GM18502 (cell line): ENCODE measurements around the gene TNNI3K.

Source experiments
- ATAC-seq: cut with Tn5 transposase; IDR thresholded peaks from one replicate; pipeline ENCODE4 v1.9.1; 2021; ENCODE audit warnings: mild to moderate bottlenecking; ENCODE audit not compliant: unreplicated experiment, poor library complexity

The TNNI3K gene

GRCh38 chr1:74429580-74429979 is 194.4 kb downstream of the TNNI3K start:
- no peak for ATAC-seq

GRCh38 chr1:74430342-74430934 is 195.3 kb downstream of the TNNI3K start:
- no peak for ATAC-seq

- ATAC-seq = no peak
Observed at GRCh38 chr1:74431531-74431930, 196.3 kb downstream of the TNNI3K start.

DNA sequence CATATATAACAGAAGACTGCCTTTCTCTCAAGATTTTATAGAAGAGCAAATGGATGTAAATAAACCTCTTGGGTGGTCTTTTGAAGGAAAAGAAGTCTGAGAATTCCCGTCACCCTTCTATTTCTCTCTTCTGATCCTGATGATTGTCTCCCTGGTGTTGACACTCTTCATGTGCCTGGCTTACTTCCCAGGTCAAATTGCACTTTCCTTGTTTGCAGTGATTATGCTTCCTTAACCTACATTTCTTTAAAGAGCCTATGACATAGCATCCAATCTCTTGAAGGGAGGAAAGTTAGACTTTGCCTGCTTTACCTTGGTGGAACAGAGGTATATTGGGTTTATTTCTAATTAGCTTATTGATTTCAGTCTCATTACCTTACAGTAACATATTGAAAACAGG is 197.1 kb downstream of the TNNI3K start:
- ATAC-seq = no peak

- no peak for ATAC-seq
Observed at GRCh38 chr1:74434321-74434720, 199.1 kb downstream of the TNNI3K start.

GRCh38 chr1:74436078-74436477 is 200.9 kb downstream of the TNNI3K start:
- ATAC-seq = no peak

DNA sequence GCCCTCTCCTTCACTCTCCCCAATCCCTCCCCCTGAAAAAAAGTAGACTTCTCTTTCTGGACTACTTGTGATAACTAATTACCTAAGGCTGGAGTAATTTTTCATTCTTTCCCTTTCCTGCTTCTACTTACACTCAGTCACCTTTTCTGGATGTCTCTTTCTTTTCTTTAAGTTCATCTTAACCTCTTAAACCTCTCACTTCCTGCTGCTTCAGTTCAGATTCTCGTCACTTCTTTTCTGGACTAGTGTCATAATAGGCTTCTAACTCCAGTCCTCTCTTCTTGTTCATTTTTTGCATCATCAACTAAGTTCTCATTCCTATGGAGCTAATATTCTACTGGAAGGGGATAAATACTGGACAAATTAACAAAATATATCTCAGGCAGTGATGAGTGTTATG is 201.8 kb downstream of the TNNI3K start:
- no peak for ATAC-seq

GRCh38 chr1:74452035-74452434 is 216.8 kb downstream of the TNNI3K start:
- no peak for ATAC-seq

DNA sequence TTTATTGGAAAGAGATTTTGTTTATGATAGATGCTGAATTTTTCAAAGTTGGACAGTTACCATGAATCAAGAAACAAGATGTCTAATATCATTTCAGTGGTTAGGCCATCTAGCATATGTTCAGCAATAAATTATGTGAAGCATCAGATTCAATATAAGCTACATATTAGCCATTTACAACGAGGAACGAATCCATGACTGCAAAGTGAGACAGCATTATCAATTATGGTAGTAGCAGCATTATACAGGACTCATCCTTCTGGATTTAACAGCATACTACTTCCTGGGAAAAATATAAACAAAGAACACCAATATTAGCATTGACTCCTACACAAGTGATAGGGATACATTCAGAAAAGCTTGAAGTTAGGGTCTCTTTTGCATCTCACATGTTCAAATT is 218.1 kb downstream of the TNNI3K start:
- no peak for ATAC-seq

DNA sequence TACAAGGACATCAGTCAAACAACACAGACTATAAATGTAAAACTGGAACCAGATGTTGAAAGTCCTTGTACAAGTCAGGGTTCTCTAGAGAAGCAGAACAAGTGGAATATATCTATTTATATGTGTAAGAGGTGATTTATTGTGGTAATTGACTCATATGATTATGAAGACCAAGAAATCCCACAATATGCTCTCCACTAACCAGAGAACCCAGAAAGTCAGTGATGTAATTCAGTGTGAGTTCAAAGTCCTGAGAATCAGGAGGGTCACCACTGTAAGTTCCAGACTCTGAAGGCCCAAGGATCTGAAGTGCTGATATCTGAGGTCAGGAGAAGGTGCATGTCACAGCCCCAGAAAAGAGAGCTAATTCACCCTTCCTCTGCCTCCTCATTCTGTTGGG is 220.2 kb downstream of the TNNI3K start:
- ATAC-seq = no peak

- ATAC-seq = no peak
Observed at GRCh38 chr1:74457253-74457652, 222.1 kb downstream of the TNNI3K start.

DNA sequence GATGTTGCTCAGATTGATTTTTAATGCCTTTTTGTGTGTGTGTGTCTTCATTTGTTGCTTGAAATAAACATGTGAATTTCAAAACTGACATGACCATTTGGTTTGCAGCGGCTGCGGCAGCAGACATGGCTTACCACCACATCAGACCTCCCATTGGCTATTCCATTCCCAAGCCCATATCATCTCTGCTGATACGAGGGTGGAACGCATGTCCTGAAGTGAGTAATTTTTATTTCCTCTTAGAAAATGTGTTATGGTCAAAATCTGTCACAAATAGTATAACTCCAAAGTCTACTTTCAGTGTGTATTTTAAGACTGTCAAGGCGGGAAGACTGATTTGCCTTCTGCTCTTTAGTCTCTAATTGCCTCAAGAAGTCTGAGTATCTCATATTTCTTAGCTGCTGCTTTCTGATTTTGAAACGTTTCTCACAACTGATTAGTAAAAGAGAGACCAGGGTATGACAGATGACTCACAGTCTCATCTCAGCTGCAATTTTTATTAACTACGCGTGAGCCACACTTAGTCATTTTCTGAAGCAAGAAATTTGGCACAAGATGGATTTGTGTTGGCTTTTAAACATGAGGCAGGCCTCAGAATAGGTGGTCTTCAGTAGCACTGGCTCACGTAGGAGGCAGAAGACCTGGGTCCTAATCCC is 228.3 kb downstream of the TNNI3K start:
- peak; percentile 80 for ATAC-seq

DNA sequence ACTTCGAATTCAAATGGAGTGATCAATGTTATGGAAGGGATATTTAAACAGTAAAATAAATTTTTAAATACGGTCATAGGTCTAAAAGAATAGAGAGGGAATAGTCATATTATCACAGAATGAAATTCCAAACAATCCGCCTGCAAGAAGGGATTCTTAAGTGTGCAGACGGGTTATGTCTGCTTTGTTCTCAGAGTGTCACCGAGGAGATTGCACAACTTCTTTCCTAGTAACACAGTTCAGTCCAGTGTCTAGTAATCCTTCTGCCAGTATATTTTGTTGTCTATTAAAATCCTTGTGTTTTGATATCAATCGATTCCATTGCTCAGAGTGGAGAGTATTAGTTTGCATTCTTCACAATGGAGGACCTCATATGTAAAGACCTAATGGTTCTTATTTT is 228.8 kb downstream of the TNNI3K start:
- ATAC-seq = no peak

DNA sequence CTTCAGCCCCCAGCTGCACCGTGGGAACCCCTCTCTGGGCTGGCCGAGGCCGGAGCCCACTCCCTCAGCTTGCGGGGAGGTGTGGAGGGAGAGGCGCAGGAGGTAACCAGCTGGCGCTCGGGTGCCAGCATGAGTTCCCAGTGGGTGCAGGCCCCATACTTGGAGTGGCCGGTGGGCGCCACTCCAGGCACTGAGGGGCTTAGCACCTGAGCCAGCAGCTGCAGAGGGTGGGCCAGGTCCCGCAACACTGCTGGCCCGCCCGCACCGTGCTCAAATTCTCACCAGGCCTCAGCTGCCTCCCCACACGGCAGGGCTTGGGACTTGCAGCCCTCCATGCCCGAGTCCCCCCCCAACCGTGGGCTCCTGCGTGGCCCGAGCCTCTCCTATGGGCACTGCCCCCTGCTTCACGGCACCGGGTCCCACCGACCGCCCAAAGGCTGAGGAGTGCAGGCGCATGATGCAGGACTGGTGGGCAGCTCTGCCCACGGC is 230.1 kb downstream of the TNNI3K start:
- ATAC-seq = no peak

- ATAC-seq = no peak
Observed at GRCh38 chr1:74467786-74468377, 232.7 kb downstream of the TNNI3K start.

- ATAC-seq = peak; percentile 64
Observed at GRCh38 chr1:74468982-74469603, 233.9 kb downstream of the TNNI3K start.

DNA sequence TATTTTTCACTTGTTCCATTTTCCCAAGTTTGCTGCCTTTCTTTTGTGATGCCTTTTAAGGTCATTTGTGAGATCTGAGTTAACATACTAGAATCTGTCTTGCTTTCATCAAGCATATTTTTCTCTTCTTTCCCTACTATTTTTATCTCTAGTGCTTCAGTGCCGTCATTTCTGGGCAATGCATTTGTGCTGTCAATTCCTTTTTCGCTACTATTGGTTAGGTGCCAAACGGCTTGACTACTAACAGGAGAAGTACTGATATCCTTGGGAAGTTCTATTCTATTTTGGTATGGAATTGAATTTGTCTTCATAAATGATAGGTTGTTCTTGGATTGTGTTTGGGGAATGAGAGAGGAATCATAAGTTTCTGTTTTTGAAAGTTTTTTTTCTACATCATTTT is 235.1 kb downstream of the TNNI3K start:
- ATAC-seq = no peak

- no peak for ATAC-seq
Observed at GRCh38 chr1:74470936-74471335, 235.7 kb downstream of the TNNI3K start.

DNA sequence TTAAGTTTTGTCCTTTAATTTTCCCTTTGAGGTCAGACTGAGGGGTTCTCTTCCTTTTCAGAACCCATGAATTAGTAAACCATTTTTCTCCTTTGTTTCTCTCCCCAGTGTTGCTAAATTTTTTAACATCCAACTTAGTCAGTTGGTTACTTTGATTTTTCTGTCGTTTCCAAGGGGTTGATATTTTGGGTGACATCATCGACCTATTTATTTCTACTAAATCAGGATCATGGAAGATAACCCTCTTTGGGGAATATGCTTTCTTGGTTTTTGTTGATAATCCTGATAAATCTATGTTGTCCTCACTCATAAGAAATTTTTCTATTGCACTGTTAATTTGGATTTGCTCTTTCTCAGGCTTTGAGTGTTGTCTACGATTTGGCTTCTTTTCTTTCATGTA is 236.3 kb downstream of the TNNI3K start:
- ATAC-seq = no peak

- no peak for ATAC-seq
Observed at GRCh38 chr1:74474585-74474984, 239.4 kb downstream of the TNNI3K start.

DNA sequence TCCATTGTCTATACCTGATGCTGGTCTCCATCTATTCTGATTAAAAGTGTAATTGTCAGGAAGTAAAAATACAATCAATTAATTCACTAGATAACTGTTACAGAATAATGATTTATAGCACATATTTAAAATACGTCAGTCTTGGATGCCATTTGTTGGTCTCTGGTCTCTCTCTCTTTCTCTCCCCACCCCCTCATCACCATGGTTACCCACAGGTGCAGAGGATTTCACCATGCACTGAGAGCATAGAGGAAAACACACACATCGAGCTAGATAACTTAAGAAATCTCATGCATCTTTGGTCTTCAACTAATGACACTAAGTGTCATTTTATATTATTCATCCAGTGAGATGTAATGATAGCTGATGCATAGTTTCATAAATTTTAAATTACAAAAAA is 243.8 kb downstream of the TNNI3K start:
- no peak for ATAC-seq
